NB4 (cell line): ENCODE results near the gene MLEC.

Experiments
- CTCF ChIP-seq: IDR thresholded peaks from one replicate; pipeline ENCODE4 v1.5.1; 2012; ENCODE audit warnings: low read depth, low read length
- MAX ChIP-seq: IDR thresholded peaks from 2 replicates; pipeline ENCODE4 v1.6.1; 2011; ENCODE audit warnings: low read depth, low read length

GRCh38 chr12:120719072-120719471 lies 32.1 kb downstream of the MLEC start:
- TF ChIP-seq MAX, result no peak
- TF ChIP-seq CTCF, result no peak
